Measurements from ENCODE around the gene XRCC2. TPM values are rescaled to one million over a fixed set of nuclear protein-coding genes. Genes with fewer than 3 reads are reported as not detected.
"Not testable (repeated sequence)": the region's sequence is repeated elsewhere in the genome, so short reads cannot be mapped to it uniquely, and the experiment has no call there.

XRCC2 gene
- total RNA-seq, 1 experiment from 2014 or later: 7.7 TPM

DNA sequence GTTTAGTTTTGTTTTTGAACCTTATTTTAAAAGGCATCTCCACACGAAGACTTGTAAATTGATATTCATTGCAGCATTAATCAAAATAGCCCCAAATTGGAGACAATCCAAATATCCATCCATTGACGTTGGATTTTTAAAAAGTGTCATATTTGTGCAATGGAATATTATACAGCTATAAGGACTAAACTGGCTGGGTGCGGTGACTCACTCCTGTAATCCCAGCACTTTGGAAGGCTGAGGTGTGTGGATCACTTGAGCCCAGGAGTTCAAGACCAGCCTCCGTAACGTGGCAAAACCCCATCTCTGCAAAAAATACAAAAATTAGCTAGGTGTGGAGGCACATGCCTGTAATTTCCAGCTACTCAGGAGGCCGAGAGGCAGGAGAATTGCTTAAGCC lies 35.1 kb downstream of the XRCC2 start:
- H4K20me1 ChIP-seq (ENCODE audit: insufficient read depth, low read depth, low read length): no peaks in the 10 kb centered on the region
- H3K27ac ChIP-seq (ENCODE audit: low read length): no peak overlapping the region
- H3K9ac ChIP-seq (ENCODE audit: low read length): no peak overlapping the region
- H3K9me2 ChIP-seq (replicated peaks; ENCODE audit: insufficient read depth, low read length): no peaks in the 10 kb centered on the region
- H3K4me2 ChIP-seq (ENCODE audit: low read depth, low read length, poor library complexity, severe bottlenecking): no peak overlapping the region
- H3K79me2 ChIP-seq (ENCODE audit: low read length): no peaks in the 10 kb centered on the region
- no peaks in the 10 kb centered on the region for H3K27me3 ChIP-seq (ENCODE audit: low read length)
- H3K4me1 ChIP-seq (ENCODE audit: low read length): no peaks in the 10 kb centered on the region
- H3K4me3 ChIP-seq (ENCODE audit: low read length): no peak overlapping the region
- DNase-seq: no peak
- no peaks in the 10 kb centered on the region for H3K36me3 ChIP-seq (ENCODE audit: insufficient read depth, low read length)
- no peak overlapping the region for H2AFZ ChIP-seq (ENCODE audit: low read length)
- no peaks in the 10 kb centered on the region for H3K9me3 ChIP-seq (ENCODE audit: low read length)

DNA sequence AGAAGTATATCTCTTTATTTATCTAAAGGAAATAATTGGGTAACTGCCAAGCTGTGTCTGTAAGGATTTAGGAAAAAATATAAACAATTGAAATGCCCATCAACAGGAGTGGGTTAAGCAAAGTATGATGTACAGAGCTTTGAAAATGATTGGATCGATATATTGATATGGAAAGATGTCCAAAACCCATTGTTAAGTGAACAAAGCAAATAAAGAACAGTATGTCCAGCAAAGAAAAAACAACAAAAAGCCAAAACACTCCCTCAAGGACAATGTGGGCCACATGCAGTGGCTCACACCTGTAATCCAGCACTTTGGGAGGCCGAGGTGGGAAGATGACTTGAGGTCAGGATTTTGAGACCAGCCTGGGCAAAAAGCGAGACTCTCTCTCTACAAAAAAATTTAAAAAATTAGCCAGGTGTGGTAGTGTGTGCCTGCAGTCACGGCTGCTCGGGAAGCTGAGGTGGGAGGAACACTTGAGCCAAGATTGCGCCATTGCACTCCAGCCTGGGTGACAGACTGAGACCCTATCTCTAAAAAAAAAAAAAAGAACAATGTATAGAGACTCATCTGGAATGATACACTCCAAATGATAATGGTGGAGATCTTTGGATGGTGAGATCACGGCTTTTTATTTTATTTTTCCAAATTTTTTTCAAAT lies 37.9 kb downstream of the XRCC2 start:
- Histone ChIP-seq H3K4me3 (ENCODE audit: low read length) (no peak overlapping the region), H4K20me1 (ENCODE audit: insufficient read depth, low read depth, low read length) (no peaks in the 10 kb centered on the region), H3K36me3 (ENCODE audit: insufficient read depth, low read length) (no peaks in the 10 kb centered on the region), H3K4me2 (ENCODE audit: low read depth, low read length, poor library complexity, severe bottlenecking) (no peak overlapping the region), H3K79me2 (ENCODE audit: low read length) (no peaks in the 10 kb centered on the region), H3K27me3 (ENCODE audit: low read length) (no peaks in the 10 kb centered on the region), H3K27ac (ENCODE audit: low read length) (no peak overlapping the region), H3K4me1 (ENCODE audit: low read length) (no peaks in the 10 kb centered on the region), H2AFZ (ENCODE audit: low read length) (no peak overlapping the region), H3K9me2 (replicated peaks; ENCODE audit: insufficient read depth, low read length) (no peaks in the 10 kb centered on the region), H3K9ac (ENCODE audit: low read length) (no peak overlapping the region), H3K9me3 (ENCODE audit: low read length) (no peaks in the 10 kb centered on the region)
- DNase-seq: no peak

DNA sequence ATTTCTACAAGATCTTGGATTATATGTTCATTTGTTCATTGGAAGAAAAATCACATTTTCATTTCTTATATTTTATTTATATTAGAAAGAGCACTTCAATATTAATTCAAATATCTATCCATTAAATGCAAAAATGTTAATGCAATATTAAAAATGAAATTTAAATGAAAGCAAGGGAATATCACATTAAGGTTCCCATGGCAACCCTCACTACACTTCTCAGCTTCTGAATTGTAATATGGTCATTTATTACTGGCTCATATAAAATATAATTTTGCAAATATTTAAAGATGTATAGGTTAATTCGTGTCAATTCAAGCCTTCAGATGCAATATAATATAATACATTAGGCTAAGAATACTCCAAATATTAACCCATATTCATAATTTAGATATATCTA lies 38.8 kb downstream of the XRCC2 start:
- Histone ChIP-seq H3K27me3 (ENCODE audit: low read length) (no peaks in the 10 kb centered on the region), H3K4me3 (ENCODE audit: low read length) (no peak overlapping the region), H3K36me3 (ENCODE audit: insufficient read depth, low read length) (no peaks in the 10 kb centered on the region), H3K9me2 (replicated peaks; ENCODE audit: insufficient read depth, low read length) (no peaks in the 10 kb centered on the region), H2AFZ (ENCODE audit: low read length) (no peak overlapping the region), H4K20me1 (ENCODE audit: insufficient read depth, low read depth, low read length) (no peaks in the 10 kb centered on the region), H3K79me2 (ENCODE audit: low read length) (no peaks in the 10 kb centered on the region), H3K27ac (ENCODE audit: low read length) (no peak overlapping the region), H3K9me3 (ENCODE audit: low read length) (no peaks in the 10 kb centered on the region), H3K9ac (ENCODE audit: low read length) (no peak overlapping the region), H3K4me1 (ENCODE audit: low read length) (no peaks in the 10 kb centered on the region), H3K4me2 (ENCODE audit: low read depth, low read length, poor library complexity, severe bottlenecking) (no peak overlapping the region)
- no peak for DNase-seq

DNA sequence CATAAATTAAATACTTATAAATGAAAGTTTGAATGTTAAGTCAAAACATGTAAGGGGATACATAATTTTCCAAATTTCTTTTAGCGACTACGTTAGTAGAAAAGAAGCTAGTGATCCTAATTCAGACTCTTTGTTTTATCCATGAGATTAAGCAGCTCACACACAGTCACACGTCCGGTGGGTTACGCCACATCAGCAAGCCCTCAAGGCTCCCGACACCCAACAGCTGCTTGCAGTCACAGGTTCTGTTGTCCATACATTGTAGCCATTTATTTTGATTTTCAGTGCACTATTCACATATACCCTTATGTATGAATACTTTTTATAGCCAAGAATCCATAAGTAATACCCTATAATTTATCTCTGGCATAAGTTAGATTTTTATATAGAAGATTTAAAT lies 39.5 kb downstream of the XRCC2 start:
- Histone ChIP-seq H3K9me2 (replicated peaks; ENCODE audit: insufficient read depth, low read length) (no peaks in the 10 kb centered on the region), H4K20me1 (ENCODE audit: insufficient read depth, low read depth, low read length) (no peaks in the 10 kb centered on the region), H3K9ac (ENCODE audit: low read length) (no peak overlapping the region), H3K79me2 (ENCODE audit: low read length) (no peaks in the 10 kb centered on the region), H3K4me2 (ENCODE audit: low read depth, low read length, poor library complexity, severe bottlenecking) (no peak overlapping the region), H2AFZ (ENCODE audit: low read length) (no peak overlapping the region), H3K9me3 (ENCODE audit: low read length) (no peaks in the 10 kb centered on the region), H3K4me1 (ENCODE audit: low read length) (no peaks in the 10 kb centered on the region), H3K27me3 (ENCODE audit: low read length) (no peaks in the 10 kb centered on the region), H3K27ac (ENCODE audit: low read length) (no peak overlapping the region), H3K4me3 (ENCODE audit: low read length) (no peak overlapping the region), H3K36me3 (ENCODE audit: insufficient read depth, low read length) (no peaks in the 10 kb centered on the region)
- no peak for DNase-seq

DNA sequence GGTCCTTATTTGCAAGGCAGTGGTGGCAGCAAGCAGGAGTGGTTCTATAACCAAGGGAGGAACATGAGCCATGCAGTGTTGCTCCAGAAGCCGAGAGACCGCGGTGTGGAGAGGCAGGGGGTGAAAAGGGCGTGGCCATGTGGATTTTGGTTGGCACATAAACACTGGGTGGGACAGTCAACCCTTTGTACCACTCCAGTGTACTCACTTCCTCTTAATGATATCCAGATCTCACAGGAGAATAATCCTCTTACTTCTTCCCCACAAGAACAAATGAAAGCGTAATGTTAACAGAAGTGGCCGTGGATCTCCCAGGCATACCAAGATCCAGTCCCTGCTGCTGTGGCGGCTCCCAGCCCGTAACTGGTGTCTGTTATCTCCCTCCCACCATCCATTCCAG lies 42.4 kb downstream of the XRCC2 start:
- H4K20me1 ChIP-seq (ENCODE audit: insufficient read depth, low read depth, low read length): no peaks in the 10 kb centered on the region
- no peak for DNase-seq
- no peaks in the 10 kb centered on the region for H3K9me3 ChIP-seq (ENCODE audit: low read length)
- H3K27me3 ChIP-seq (ENCODE audit: low read length): no peaks in the 10 kb centered on the region
- no peaks in the 10 kb centered on the region for H3K36me3 ChIP-seq (ENCODE audit: insufficient read depth, low read length)
- no peaks in the 10 kb centered on the region for H3K4me1 ChIP-seq (ENCODE audit: low read length)
- H3K4me3 ChIP-seq (ENCODE audit: low read length): no peak overlapping the region
- H3K79me2 ChIP-seq (ENCODE audit: low read length): no peaks in the 10 kb centered on the region
- H3K9ac ChIP-seq (ENCODE audit: low read length): no peak overlapping the region
- no peak overlapping the region for H3K27ac ChIP-seq (ENCODE audit: low read length)
- no peaks in the 10 kb centered on the region for H3K9me2 ChIP-seq (replicated peaks; ENCODE audit: insufficient read depth, low read length)
- H3K4me2 ChIP-seq (ENCODE audit: low read depth, low read length, poor library complexity, severe bottlenecking): no peak overlapping the region
- no peak overlapping the region for H2AFZ ChIP-seq (ENCODE audit: low read length)

DNA sequence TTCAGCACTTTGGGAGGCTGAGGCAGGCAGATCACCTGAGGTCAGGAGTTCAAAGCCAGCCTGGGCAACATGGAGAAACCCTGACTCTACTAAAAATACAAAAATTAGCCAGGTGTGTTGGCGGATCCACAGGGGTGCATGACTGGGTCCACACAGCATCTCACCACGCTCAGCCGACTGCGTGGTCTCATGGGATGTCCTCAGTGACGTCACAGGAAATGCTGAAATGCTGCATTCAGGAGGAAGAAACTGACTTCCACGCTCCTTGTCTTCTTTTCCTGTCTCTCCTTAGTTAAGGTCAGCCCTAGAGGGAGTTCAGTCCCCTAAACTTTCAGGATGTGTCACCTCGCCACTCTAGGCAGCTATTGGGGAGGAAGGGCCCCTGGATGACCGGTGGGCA lies 42.9 kb downstream of the XRCC2 start:
- Histone ChIP-seq H3K79me2 (ENCODE audit: low read length) (no peaks in the 10 kb centered on the region), H3K4me3 (ENCODE audit: low read length) (no peak overlapping the region), H3K4me2 (ENCODE audit: low read depth, low read length, poor library complexity, severe bottlenecking) (no peak overlapping the region), H3K9ac (ENCODE audit: low read length) (no peak overlapping the region), H2AFZ (ENCODE audit: low read length) (no peak overlapping the region), H3K27me3 (ENCODE audit: low read length) (no peaks in the 10 kb centered on the region), H3K9me2 (replicated peaks; ENCODE audit: insufficient read depth, low read length) (no peaks in the 10 kb centered on the region), H3K4me1 (ENCODE audit: low read length) (no peaks in the 10 kb centered on the region), H3K27ac (ENCODE audit: low read length) (no peak overlapping the region), H3K9me3 (ENCODE audit: low read length) (no peaks in the 10 kb centered on the region), H3K36me3 (ENCODE audit: insufficient read depth, low read length) (no peaks in the 10 kb centered on the region), H4K20me1 (ENCODE audit: insufficient read depth, low read depth, low read length) (no peaks in the 10 kb centered on the region)
- no peak for DNase-seq

DNA sequence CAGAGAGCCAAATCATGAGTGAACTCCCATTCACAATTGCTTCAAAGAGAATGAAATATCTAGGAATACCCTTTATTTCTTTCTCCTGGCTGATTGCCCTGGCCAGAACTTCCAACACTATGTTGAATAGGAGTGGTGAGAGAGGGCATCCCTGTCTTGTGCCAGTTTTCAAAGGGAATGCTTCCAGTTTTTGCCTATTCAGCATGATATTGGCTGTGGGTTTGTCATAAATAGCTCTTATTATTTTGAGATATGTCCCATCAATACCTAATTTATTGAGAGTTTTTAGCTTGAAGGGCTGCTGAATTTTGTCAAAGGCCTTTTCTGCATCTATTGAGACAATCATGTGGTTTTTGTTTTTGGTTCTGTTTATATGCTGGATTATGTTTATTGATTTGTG lies 47.2 kb downstream of the XRCC2 start:
- not testable (repeated sequence) for H3K4me3 ChIP-seq (ENCODE audit: low read length); H3K4me1 ChIP-seq (ENCODE audit: low read length); H2AFZ ChIP-seq (ENCODE audit: low read length); H4K20me1 ChIP-seq (ENCODE audit: insufficient read depth, low read depth, low read length); H3K9me2 ChIP-seq (replicated peaks; ENCODE audit: insufficient read depth, low read length); DNase-seq; H3K27ac ChIP-seq (ENCODE audit: low read length); H3K9ac ChIP-seq (ENCODE audit: low read length); H3K36me3 ChIP-seq (ENCODE audit: insufficient read depth, low read length); H3K9me3 ChIP-seq (ENCODE audit: low read length); H3K79me2 ChIP-seq (ENCODE audit: low read length); H3K4me2 ChIP-seq (ENCODE audit: low read depth, low read length, poor library complexity, severe bottlenecking); H3K27me3 ChIP-seq (ENCODE audit: low read length)

DNA sequence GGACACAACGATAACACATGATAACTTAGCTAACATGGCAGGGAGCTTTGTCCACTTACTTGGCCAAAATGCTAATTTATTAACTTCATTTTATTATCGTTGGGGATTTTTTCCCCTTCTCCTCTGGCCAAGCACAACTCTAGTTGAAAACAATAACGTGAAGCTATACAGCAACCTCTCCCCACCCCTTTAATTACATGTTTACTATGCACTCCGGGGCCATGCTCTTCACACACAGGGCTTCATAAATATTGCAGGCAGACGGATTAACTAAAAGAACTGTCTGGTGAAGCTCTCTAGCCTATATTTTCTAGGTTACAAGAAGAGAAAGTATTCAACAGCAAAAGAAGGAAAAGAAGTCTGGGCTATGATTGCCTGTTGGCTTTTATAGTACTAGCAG lies 51.7 kb downstream of the XRCC2 start:
- H3K79me2 ChIP-seq (ENCODE audit: low read length): no peaks in the 10 kb centered on the region
- H3K36me3 ChIP-seq (ENCODE audit: insufficient read depth, low read length): no peaks in the 10 kb centered on the region
- H3K27me3 ChIP-seq (ENCODE audit: low read length): no peaks in the 10 kb centered on the region
- H2AFZ ChIP-seq (ENCODE audit: low read length): no peak overlapping the region
- no peak overlapping the region for H3K4me2 ChIP-seq (ENCODE audit: low read depth, low read length, poor library complexity, severe bottlenecking)
- H3K9me2 ChIP-seq (replicated peaks; ENCODE audit: insufficient read depth, low read length): no peaks in the 10 kb centered on the region
- H3K27ac ChIP-seq (ENCODE audit: low read length): no peak overlapping the region
- no peak overlapping the region for H3K9ac ChIP-seq (ENCODE audit: low read length)
- H3K4me3 ChIP-seq (ENCODE audit: low read length): no peak overlapping the region
- no peaks in the 10 kb centered on the region for H3K9me3 ChIP-seq (ENCODE audit: low read length)
- no peaks in the 10 kb centered on the region for H3K4me1 ChIP-seq (ENCODE audit: low read length)
- H4K20me1 ChIP-seq (ENCODE audit: insufficient read depth, low read depth, low read length): no peaks in the 10 kb centered on the region
- no peak for DNase-seq

DNA sequence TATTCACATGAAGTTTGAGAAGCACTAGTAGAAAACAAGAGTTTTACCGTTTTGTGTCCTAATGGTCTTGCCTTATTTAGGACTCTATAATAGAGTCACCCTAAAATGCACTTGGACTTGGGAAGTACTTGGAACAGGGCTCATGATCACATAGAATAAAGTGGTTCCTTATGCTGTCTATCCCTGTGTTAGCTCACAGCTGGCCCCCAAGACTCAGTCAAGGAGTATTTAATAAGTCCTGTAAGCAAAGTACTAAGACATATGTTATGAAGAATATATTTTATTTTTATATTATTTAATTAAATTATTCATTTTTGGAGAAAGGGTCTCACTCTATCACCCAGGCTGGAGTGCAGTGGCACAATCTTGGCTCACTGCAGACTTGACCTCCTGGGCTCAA lies 54.5 kb downstream of the XRCC2 start:
- Histone ChIP-seq H3K27ac (ENCODE audit: low read length) (no peak overlapping the region), H4K20me1 (ENCODE audit: insufficient read depth, low read depth, low read length) (no peaks in the 10 kb centered on the region), H3K79me2 (ENCODE audit: low read length) (no peaks in the 10 kb centered on the region), H3K9me3 (ENCODE audit: low read length) (no peaks in the 10 kb centered on the region), H3K4me1 (ENCODE audit: low read length) (no peaks in the 10 kb centered on the region), H3K9ac (ENCODE audit: low read length) (no peak overlapping the region), H3K9me2 (replicated peaks; ENCODE audit: insufficient read depth, low read length) (no peaks in the 10 kb centered on the region), H3K4me3 (ENCODE audit: low read length) (no peak overlapping the region), H3K36me3 (ENCODE audit: insufficient read depth, low read length) (no peaks in the 10 kb centered on the region), H3K4me2 (ENCODE audit: low read depth, low read length, poor library complexity, severe bottlenecking) (no peak overlapping the region), H3K27me3 (ENCODE audit: low read length) (no peaks in the 10 kb centered on the region), H2AFZ (ENCODE audit: low read length) (no peak overlapping the region)
- DNase-seq: no peak

Data from Karpas-422 (cell line).